Fibroblast of lung (primary cell): Measurements from ENCODE around the gene SGCA. TPM values are rescaled to one million over a fixed set of nuclear protein-coding genes. Genes with fewer than 3 reads are reported as not detected.

Experiments
- DNase-seq, 2 donors: peaks; one replicate each; pipeline versions ENCODE4 v3.0.0 to v3.0.0-alpha.2; 2010; ENCODE audit warnings: low read depth in 2 of 2
- H2AFZ ChIP-seq: 2 replicates; pipeline ENCODE4 v1.5.1; 2012; ENCODE audit warnings: low read length, control low read depth, inconsistent platforms
- H3K27ac ChIP-seq: 2 replicates; pipeline ENCODE4 v1.5.1; 2011; ENCODE audit warnings: low read length, control low read depth; ENCODE audit not compliant: insufficient read depth
- H3K27me3 ChIP-seq: 2 replicates; pipeline ENCODE4 v1.5.1; 2011; ENCODE audit warnings: mild to moderate bottlenecking, low read length; ENCODE audit not compliant: control insufficient read depth, insufficient read depth
- H3K36me3 ChIP-seq: 2 replicates; pipeline ENCODE4 v1.5.1; 2011; ENCODE audit warnings: low read length; ENCODE audit not compliant: control insufficient read depth, insufficient read depth
- H3K4me1 ChIP-seq: 2 replicates; pipeline ENCODE4 v1.5.1; 2011; ENCODE audit warnings: low read length; ENCODE audit not compliant: control insufficient read depth, insufficient read depth; ENCODE audit errors: extremely low read depth
- H3K4me2 ChIP-seq: 2 replicates; pipeline ENCODE4 v1.5.1; 2011; ENCODE audit warnings: low read length, control low read depth; ENCODE audit not compliant: insufficient read depth; ENCODE audit errors: extremely low read depth
- H3K4me3 ChIP-seq, 4 experiments: fragments of 200-600 bp in 1 of 4; sonication (generic) in 1 of 4; replicated peaks in 1 of 4; 2 replicates each; pipeline ENCODE4 v1.5.1; 2011 to 2016; ENCODE audit warnings: low read length in 4 of 4, low read depth in 3 of 4, mild to moderate bottlenecking in 3 of 4, control low read depth in 2 of 4, inconsistent platforms in 1 of 4, mixed read lengths in 1 of 4; ENCODE audit not compliant: insufficient read depth in 1 of 4; ENCODE audit errors: control extremely low read depth in 1 of 4
- H3K79me2 ChIP-seq: 2 replicates; pipeline ENCODE4 v1.5.1; 2012; ENCODE audit warnings: mild to moderate bottlenecking, low read length, inconsistent platforms; ENCODE audit not compliant: control insufficient read depth, insufficient read depth
- H3K9ac ChIP-seq: 2 replicates; pipeline ENCODE4 v1.5.1; 2011; ENCODE audit warnings: mild to moderate bottlenecking, low read length, control low read depth; ENCODE audit not compliant: insufficient read depth
- H3K9me3 ChIP-seq: 2 replicates; pipeline ENCODE4 v1.5.1; 2012; ENCODE audit warnings: low read depth, low read length; ENCODE audit not compliant: control insufficient read depth, insufficient read depth
- H4K20me1 ChIP-seq: 2 replicates; pipeline ENCODE4 v1.5.1; 2011; ENCODE audit warnings: low read length; ENCODE audit not compliant: control insufficient read depth, insufficient read depth; ENCODE audit errors: extremely low read depth
- CTCF ChIP-seq, 2 donors: IDR thresholded peaks in 1 of 2; conservative IDR thresholded peaks in 1 of 2; 1 replicate in 1 of 2; 2 replicates in 1 of 2; pipeline ENCODE4 v1.5.1; 2011 to 2012; ENCODE audit warnings: low read length in 2 of 2, control low read depth in 1 of 2, inconsistent platforms in 1 of 2, low read depth in 1 of 2, mild to moderate bottlenecking in 1 of 2
- EZH2 ChIP-seq: IDR thresholded peaks from 2 replicates; pipeline ENCODE4 v1.5.1; 2012; ENCODE audit warnings: low read length, control low read depth, mild to moderate bottlenecking; ENCODE audit errors: missing control alignments
- polyA plus RNA-seq, 2 donors: library from polyadenylated mRNA; depleted of rRNA in 1 of 2; stranded (reverse) in 1 of 2; unstranded in 1 of 2; fragments of >200 nt; gene quantifications; 2 replicates each; pipeline ENCODE4 v1.2.1, GENCODE V29; 2011 to 2012; ENCODE audit warnings: missing spikeins in 1 of 2
- total RNA-seq: library from RNA; depleted of rRNA; stranded (reverse); fragments of >200 nt; gene quantifications from 2 replicates; pipeline ENCODE4 v1.2.1, GENCODE V29; 2014

Gene SGCA
- total and polyA plus RNA-seq, 2 donors (not counting 1 experiment from before 2014, with no cell fraction given), result 1.6 to 4.3 TPM

GRCh38 chr17:50180111-50180510, 14.3 kb downstream of the SGCA start:
- TF ChIP-seq EZH2 (no peak), CTCF (conservative IDR thresholded peaks at IDR 0.05 in 1 of 2, IDR thresholded peaks at IDR 0.05 in 1 of 2; ENCODE audit: low read depth in 1 of 2, low read length in 2 of 2) (no peak)
- Histone ChIP-seq H2AFZ (no peak overlapping the region), H3K27ac (peak overlapping the region; percentile 6), H3K79me2 (no peaks in the 10 kb centered on the region), H3K9ac (no peak overlapping the region), H3K4me1 (peaks cover 20% of the 10 kb centered on the region), H3K36me3 (peaks cover 13% of the 10 kb centered on the region), H3K9me3 (no peaks in the 10 kb centered on the region), H3K4me2 (no peak overlapping the region), H3K27me3 (no peaks in the 10 kb centered on the region), H3K4me3 (no peak overlapping the region), H4K20me1 (no peaks in the 10 kb centered on the region)
- DNase-seq, result peak in 1 of 2 donors; percentile 45

DNA sequence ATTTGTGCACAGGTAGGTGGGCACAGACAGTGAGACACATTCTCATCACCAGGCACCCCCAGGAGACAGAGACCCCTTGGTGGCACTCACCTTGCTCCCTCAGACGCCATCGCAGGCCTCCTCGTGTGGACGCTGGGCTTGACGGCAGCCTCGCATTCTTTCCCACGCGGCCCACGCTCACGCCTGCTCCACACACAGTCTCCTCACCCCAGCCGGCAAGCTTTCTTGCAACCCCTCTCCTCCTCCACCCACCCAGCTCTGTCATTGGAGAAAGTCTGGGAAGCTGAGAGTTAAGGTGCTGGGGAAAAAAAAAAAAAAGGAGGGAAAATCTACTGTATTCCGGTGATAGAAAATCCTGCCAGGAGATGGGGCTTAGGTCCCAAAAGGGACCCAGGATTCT, 14.8 kb downstream of the SGCA start:
- no peaks in the 10 kb centered on the region for H3K27me3 ChIP-seq
- peaks cover 19% of the 10 kb centered on the region for H3K4me1 ChIP-seq
- peak in 1 of 2 donors; percentile 45 for DNase-seq
- TF ChIP-seq CTCF (conservative IDR thresholded peaks at IDR 0.05 in 1 of 2, IDR thresholded peaks at IDR 0.05 in 1 of 2; ENCODE audit: low read depth in 1 of 2, low read length in 2 of 2) (no peak), EZH2 (no peak)
- no peaks in the 10 kb centered on the region for H3K79me2 ChIP-seq
- no peaks in the 10 kb centered on the region for H3K9me3 ChIP-seq
- peaks cover 18% of the 10 kb centered on the region for H3K36me3 ChIP-seq
- no peak overlapping the region for H3K27ac ChIP-seq
- H3K4me2 ChIP-seq, result no peak overlapping the region
- no peak overlapping the region for H3K9ac ChIP-seq
- no peak overlapping the region for H3K4me3 ChIP-seq
- no peak overlapping the region for H2AFZ ChIP-seq
- H4K20me1 ChIP-seq, result no peaks in the 10 kb centered on the region

DNA sequence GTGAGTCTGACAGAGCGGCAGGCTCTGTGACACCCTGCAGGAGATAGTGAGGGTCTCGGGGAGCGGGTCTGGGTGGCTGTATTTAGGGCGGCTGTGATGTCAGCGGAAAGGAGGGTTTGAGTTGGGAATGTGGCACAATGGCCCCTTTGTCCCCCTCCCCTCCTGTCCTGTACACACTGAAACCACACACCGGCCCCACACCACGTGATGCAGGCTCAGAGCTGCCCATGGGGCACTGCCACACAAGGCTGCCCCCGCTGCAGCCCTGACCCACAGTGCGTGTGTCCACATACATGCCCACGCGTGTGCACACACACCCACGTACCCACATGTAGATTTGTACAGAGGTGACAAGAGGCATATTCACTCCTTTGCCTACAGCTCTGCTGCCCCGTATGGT, 15.3 kb downstream of the SGCA start:
- Histone ChIP-seq H3K9me3 (no peaks in the 10 kb centered on the region), H3K9ac (no peak overlapping the region), H3K27me3 (no peaks in the 10 kb centered on the region), H3K36me3 (peaks cover 21% of the 10 kb centered on the region), H3K79me2 (peaks cover 1% of the 10 kb centered on the region), H3K4me2 (no peak overlapping the region), H3K27ac (no peak overlapping the region), H2AFZ (no peak overlapping the region), H3K4me1 (peaks cover 14% of the 10 kb centered on the region), H4K20me1 (peaks cover 1% of the 10 kb centered on the region), H3K4me3 (no peak overlapping the region)
- no peak for TF ChIP-seq CTCF (conservative IDR thresholded peaks at IDR 0.05 in 1 of 2, IDR thresholded peaks at IDR 0.05 in 1 of 2; ENCODE audit: low read depth in 1 of 2, low read length in 2 of 2)
- TF ChIP-seq EZH2, result no peak
- DNase-seq, result no peak
